Endothelial cell of umbilical vein (primary cell): ENCODE data around the gene PSPN. TPM values are rescaled to one million over a fixed set of nuclear protein-coding genes. Genes with fewer than 3 reads are reported as not detected.

Experiments
- BruUV-seq: library from RNA; stranded (reverse); fragments of 400-500 nt; replicated peaks from 2 replicates; lab custom pipeline; 2021; lab: Mats Ljungman, UMichigan
- CTCF ChIA-PET: fragments of 300-600, 350-600 bp; sonication (Branson Sonifier 250); formaldehyde crosslinking; loops from one replicate; lab custom pipeline; 2021; ENCODE audit warnings: antibody characterized with exemption, inconsistent platforms; lab: Charles Lee
- POLR2A ChIA-PET: fragments of 300-600, 350-600 bp; sonication (Branson Sonifier 250); formaldehyde crosslinking; loops from one replicate; lab custom pipeline; 2021; ENCODE audit warnings: antibody characterized with exemption, inconsistent platforms; lab: Charles Lee
- DNase-seq: peaks from one replicate; pipeline ENCODE4 v3.0.0-alpha.2; 2011; ENCODE audit warnings: low read depth, low spot score
- FAIRE-seq: peaks from 2 replicates; lab custom pipeline; 2011; peaks lifted over from hg19 to GRCh38; lab: Jason Lieb, UNC
- H2AFZ ChIP-seq: 2 replicates; pipeline ENCODE4 v1.6.0; 2012; ENCODE audit warnings: low read depth, low read length, control low read depth, inconsistent platforms
- H3K27ac ChIP-seq: 2 replicates; pipeline ENCODE4 v1.5.1; 2011; ENCODE audit warnings: low read depth, mild to moderate bottlenecking, control low read depth, low read length, moderate library complexity; ENCODE audit not compliant: insufficient read depth
- H3K27me3 ChIP-seq, 2 experiments: 2 replicates each; pipeline versions ENCODE4 v1.6.0 to v1.6.1; 2011; ENCODE audit warnings: low read length in 2 of 2, mixed read lengths in 1 of 2; ENCODE audit not compliant: control insufficient read depth in 2 of 2, insufficient read depth in 2 of 2
- H3K36me3 ChIP-seq, 2 experiments: 2 replicates in 1 of 2; 3 replicates in 1 of 2; pipeline ENCODE4 v1.5.1; 2011; ENCODE audit warnings: low read length in 2 of 2, mild to moderate bottlenecking in 1 of 2, moderate library complexity in 1 of 2; ENCODE audit not compliant: control insufficient read depth in 2 of 2, insufficient read depth in 2 of 2; ENCODE audit errors: extremely low read depth in 1 of 2
- H3K4me1 ChIP-seq: 3 replicates; pipeline ENCODE4 v1.5.1; 2011; ENCODE audit warnings: mild to moderate bottlenecking, low read length; ENCODE audit not compliant: control insufficient read depth, insufficient read depth; ENCODE audit errors: extremely low read depth
- H3K4me2 ChIP-seq: 2 replicates; pipeline ENCODE4 v1.6.1; 2011; ENCODE audit warnings: low read length, control low read depth, mixed read lengths; ENCODE audit not compliant: insufficient read depth
- H3K4me3 ChIP-seq, 3 experiments: fragments of 200-600 bp in 1 of 3; sonication (generic), shearing (Covaris generic) in 1 of 3; replicated peaks in 1 of 3; 2 replicates each; pipeline ENCODE4 v1.5.1; 2011 to 2016; ENCODE audit warnings: control low read depth in 3 of 3, low read length in 3 of 3, mild to moderate bottlenecking in 2 of 3, inconsistent platforms in 1 of 3, low read depth in 1 of 3, moderate library complexity in 1 of 3; ENCODE audit not compliant: insufficient read depth in 1 of 3
- H3K79me2 ChIP-seq: 2 replicates; pipeline ENCODE4 v1.6.0; 2012; ENCODE audit warnings: low read length, inconsistent platforms; ENCODE audit not compliant: control insufficient read depth, insufficient read depth
- H3K9ac ChIP-seq: replicated peaks from 2 replicates; pipeline ENCODE3; 2011; ENCODE audit warnings: low read length, control low read depth; ENCODE audit not compliant: insufficient read depth; ENCODE audit errors: extremely low read depth
- H3K9me1 ChIP-seq: replicated peaks from 3 replicates; pipeline ENCODE4 v1.6.0; 2011; ENCODE audit warnings: mild to moderate bottlenecking, low read length; ENCODE audit not compliant: control insufficient read depth, insufficient read depth; ENCODE audit errors: extremely low read depth
- H3K9me3 ChIP-seq: replicated peaks from 2 replicates; pipeline ENCODE4 v1.5.1; 2012; ENCODE audit warnings: low read length, inconsistent platforms; ENCODE audit not compliant: control insufficient read depth, insufficient read depth
- H4K20me1 ChIP-seq: replicated peaks from 2 replicates; pipeline ENCODE3; 2011; ENCODE audit warnings: mild to moderate bottlenecking, low read length; ENCODE audit not compliant: control insufficient read depth, insufficient read depth; ENCODE audit errors: extremely low read depth
- CTCF ChIP-seq, 2 donors: IDR thresholded peaks; 1 replicate in 1 of 2; 2 replicates in 1 of 2; pipeline ENCODE4 v1.5.1; 2011; ENCODE audit warnings: low read length in 2 of 2, mild to moderate bottlenecking in 2 of 2, moderate library complexity in 2 of 2, control low read depth in 1 of 2, inconsistent platforms in 1 of 2, low read depth in 1 of 2; ENCODE audit not compliant: insufficient read depth in 1 of 2; ENCODE audit errors: extremely low read depth in 1 of 2
- MAX ChIP-seq: IDR thresholded peaks from 2 replicates; pipeline ENCODE4 v1.6.1; 2011; ENCODE audit not compliant: insufficient read depth, insufficient read length
- MYC ChIP-seq: IDR thresholded peaks from one replicate; pipeline ENCODE4 v1.6.1; 2011; ENCODE audit warnings: mild to moderate bottlenecking, low read depth, low read length
- POLR2A ChIP-seq: IDR thresholded peaks from 2 replicates; pipeline ENCODE4 v1.6.1; 2012; ENCODE audit warnings: low read depth, mild to moderate bottlenecking, control low read depth, low read length
- POLR2AphosphoS5 ChIP-seq: IDR thresholded peaks from 2 replicates; pipeline ENCODE4 v1.6.1; 2012; ENCODE audit warnings: low read depth, mild to moderate bottlenecking, control low read depth, low read length, moderate library complexity; ENCODE audit not compliant: insufficient read depth
- dilution Hi-C: fragments of 300-500 bp; cut with MboI; formaldehyde crosslinking; loops from one replicate; pipeline ENCODE4 v1.15.0; 2019; ENCODE audit warnings: low sequenced_read_pairs; ENCODE audit not compliant: extremely low pct_ligation_motif_present
- intact Hi-C: fragments of 100-400 bp; cut with micrococcal nuclease; formaldehyde crosslinking; loops from one replicate; pipeline ENCODE4 v1.10.0; 2022
- polyA plus RNA-seq, 4 experiments: library from polyadenylated mRNA; depleted of rRNA in 3 of 4; stranded (reverse) in 3 of 4; unstranded in 1 of 4; fragments of >200 nt; gene quantifications; 2 replicates each; pipeline versions ENCODE4 v1.2.1 to v1.2.3, GENCODE V29; 2011 to 2012; ENCODE audit warnings: missing spikeins in 1 of 4
- total RNA-seq: library from RNA; stranded (reverse); gene quantifications from 2 replicates; pipeline ENCODE4 v1.2.3, GENCODE V29; 2021

PSPN gene
- total and polyA plus RNA-seq, 2 donors (not counting 3 experiments of a cell fraction or from before 2014, with no cell fraction given): 0.84 to 1.0 TPM

GRCh38 chr19:6413721-6414643 is 38.2 kb upstream of the PSPN start:
- ChIA-PET POLR2A (no interaction called here), CTCF (no interaction called here)
- Histone ChIP-seq H4K20me1 (no peaks in the 10 kb centered on the region), H2AFZ (no peak overlapping the region), H3K4me1 (no peaks in the 10 kb centered on the region), H3K4me2 (no peak overlapping the region), H3K9ac (no peak overlapping the region), H3K36me3 (peaks cover 19 to 41% of the 10 kb centered on the region in 2 experiments), H3K79me2 (peaks cover 4% of the 10 kb centered on the region), H3K27me3 (no peaks in the 10 kb centered on the region), H3K9me3 (no peaks in the 10 kb centered on the region), H3K4me3 (no peak overlapping the region), H3K27ac (no peak overlapping the region), H3K9me1 (no peaks in the 10 kb centered on the region)
- intact Hi-C loops (no loop called here), dilution Hi-C loops (no loop called here)
- no peak for TF ChIP-seq MAX
- no peak for TF ChIP-seq CTCF (IDR thresholded peaks at IDR 0.05; ENCODE audit: extremely low read depth in 1 of 2, insufficient read depth in 1 of 2, low read depth in 1 of 2, low read length in 2 of 2)
- no peak for TF ChIP-seq POLR2A
- TF ChIP-seq MYC: no peak
- no peak for TF ChIP-seq POLR2AphosphoS5
- TSS peak; percentile 36 for BruUV-seq
- DNase-seq (no peak), FAIRE-seq (no peak)
